Stomach (tissue), 19 donors: ENCODE measurements around the gene OR10AD1. TPM values are rescaled to one million over a fixed set of nuclear protein-coding genes. Genes with fewer than 3 reads are reported as not detected.
A peak's percentile ranks its signal among the peaks of the same experiment; 100 is the strongest.
"Not testable (repeated sequence)": the region's sequence is repeated elsewhere in the genome, so short reads cannot be mapped to it uniquely, and the experiment has no call there.

Experiments used
- DNase-seq, 2 donors: peaks; one replicate each; pipeline versions ENCODE4 v3.0.0 to v3.0.0-alpha.2; 2013 to 2019
- H3K27ac ChIP-seq, 5 donors: fragments of 200-600 bp in 4 of 5; sonication (generic) in 4 of 5; one replicate each; pipeline ENCODE4 v1.5.1; 2013 to 2019; ENCODE audit warnings: mild to moderate bottlenecking in 1 of 5, moderate library complexity in 1 of 5
- H3K27me3 ChIP-seq, 3 donors: fragments of 200-600 bp; sonication (generic); one replicate each; pipeline ENCODE4 v1.5.1; 2017 to 2019; ENCODE audit warnings: mixed run types in 1 of 3
- H3K36me3 ChIP-seq, 4 donors: fragments of 200-600 bp; sonication (generic); 1 replicate in 3 of 4; 2 replicates in 1 of 4; pipeline ENCODE4 v1.5.1; 2016 to 2019
- H3K4me1 ChIP-seq, 4 donors: fragments of 200-600 bp; sonication (generic); one replicate each; pipeline ENCODE4 v1.5.1; 2016 to 2019
- H3K4me3 ChIP-seq, 4 donors: fragments of 200-600 bp; sonication (generic) in 3 of 4; one replicate each; pipeline ENCODE4 v1.5.1; 2016 to 2019; ENCODE audit warnings: mild to moderate bottlenecking in 1 of 4
- H3K9me3 ChIP-seq, 4 donors: fragments of 200-600 bp; sonication (generic); one replicate each; pipeline ENCODE4 v1.5.1; 2016 to 2019
- EP300 ChIP-seq: sonication (generic); formaldehyde crosslinking; IDR thresholded peaks from one replicate; pipeline ENCODE4 v1.6.1; 2017; ENCODE audit warnings: antibody characterized with exemption
- POLR2A ChIP-seq, 4 donors: fragments of 450-650 bp; IDR thresholded peaks; one replicate each; pipeline ENCODE4 v1.6.1; 2016; ENCODE audit warnings: antibody characterized with exemption in 4 of 4, control low read depth in 2 of 4, mild to moderate bottlenecking in 1 of 4, moderate library complexity in 1 of 4
- POLR2AphosphoS5 ChIP-seq, 3 donors: sonication (generic); formaldehyde crosslinking; IDR thresholded peaks; one replicate each; pipeline ENCODE4 v1.6.1; 2016; ENCODE audit warnings: antibody characterized with exemption in 3 of 3
- WGBS, 5 donors: extraction: QIAGEN DNeasy Blood & Tissue Kit in 3 of 5; methylation state at CpG; one replicate each; pipeline versions ENCODE4 v1.1.5 to v1.1.7; 2013 to 2018; 5-methylcytosine and 5-hydroxymethylcytosine counted together
- intact Hi-C: fragments of 100-400 bp; cut with DNase I; formaldehyde crosslinking; loops from one replicate; pipeline ENCODE4 v1.15.1; 2023; ENCODE audit warnings: low total_unique reads
- long read RNA-seq, 10 donors: transcript quantifications; one replicate each; lab custom pipeline, GENCODE V29; 2026
- polyA plus RNA-seq, 3 donors: library from polyadenylated mRNA; stranded (reverse); fragments of 200-250 nt; gene quantifications; one replicate each; pipeline ENCODE4 v1.2.3, GENCODE V29; 2013
- total RNA-seq, 5 donors: library from RNA; depleted of rRNA; stranded (reverse); fragments of >200 nt; gene quantifications; one replicate each; pipeline versions ENCODE4 v1.1.0 to v1.2.3, GENCODE V29; 2014 to 2016
- TF ChIP-seq, protein P1 (sequence below), 7 experiments: fragments of 450-650 bp in 4 of 7; fragments of 200-600 bp in 3 of 7; sonication (generic) in 3 of 7; IDR thresholded peaks; one replicate each; pipeline ENCODE4 v1.5.1; 2016 to 2019; ENCODE audit warnings: antibody characterized with exemption in 7 of 7, control low read depth in 2 of 7, mild to moderate bottlenecking in 1 of 7
- donor health status: healthy with polysubstance abuse.
- donor health status: Bipolar disorder and iron deficiency.
- donor health status: healthy.

Gene OR10AD1, protein sequence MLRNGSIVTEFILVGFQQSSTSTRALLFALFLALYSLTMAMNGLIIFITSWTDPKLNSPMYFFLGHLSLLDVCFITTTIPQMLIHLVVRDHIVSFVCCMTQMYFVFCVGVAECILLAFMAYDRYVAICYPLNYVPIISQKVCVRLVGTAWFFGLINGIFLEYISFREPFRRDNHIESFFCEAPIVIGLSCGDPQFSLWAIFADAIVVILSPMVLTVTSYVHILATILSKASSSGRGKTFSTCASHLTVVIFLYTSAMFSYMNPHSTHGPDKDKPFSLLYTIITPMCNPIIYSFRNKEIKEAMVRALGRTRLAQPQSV
- total RNA-seq (not detected), polyA plus RNA-seq (not detected)
- long read RNA-seq, donor 1, result 0 reads
- long read RNA-seq, donor 2, partial matches to known transcripts, result 0 of 2 reads
- long read RNA-seq, donor 2, other reads (novel, unspliced or antisense), result 0 of 2 reads
- long read RNA-seq, donor 3, result 0 reads
- long read RNA-seq, donor 4, result 0 reads
- long read RNA-seq, donor 5, result 0 reads
- long read RNA-seq, donor 6, result 0 reads
- long read RNA-seq, donor 7, result 0 reads
- long read RNA-seq, donor 8, result 0 reads
- long read RNA-seq, donor 9, result 0 reads
- long read RNA-seq, donor 10, result 0 reads

DNA sequence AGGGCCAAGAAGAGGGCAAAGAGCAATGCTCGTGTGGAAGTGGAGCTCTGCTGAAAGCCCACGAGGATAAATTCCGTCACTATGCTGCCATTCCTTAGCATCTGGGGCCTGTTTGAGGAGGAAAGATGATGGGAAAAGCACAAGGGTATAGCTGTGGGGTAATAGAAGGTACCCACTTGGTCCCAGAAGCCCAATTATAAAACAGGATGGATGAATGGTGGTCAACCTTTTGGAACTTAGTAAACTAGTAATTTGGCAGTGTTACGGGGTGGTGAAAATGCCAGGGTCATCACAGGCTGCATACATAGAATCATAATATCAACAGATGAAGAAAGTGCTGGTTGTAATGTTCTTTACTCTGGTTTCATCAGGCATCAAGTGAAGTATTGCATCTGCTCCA lies at the start of gene OR10AD1:
Gene OR10AD1 (minus strand): TSS at position 101 of the 400 bp plus-strand sequence. CDS start 0 bp downstream, at position 101.
- H3K27me3 ChIP-seq, result no peaks in the 10 kb centered on the region
- H3K4me3 ChIP-seq, result no peak within 1 kb of the TSS
- H3K9me3 ChIP-seq, result peaks cover 21 to 54% (median 37%) of the 10 kb centered on the region in 4 donors
- WGBS, 5 donors, result 80 to 88% (median 85%) methylated on average over 4 of the region's 4 CpGs
- H3K4me1 ChIP-seq, result peaks cover 4 to 24% (median 14%) of the 10 kb centered on the region in 4 donors
- TF ChIP-seq, protein P1, sequence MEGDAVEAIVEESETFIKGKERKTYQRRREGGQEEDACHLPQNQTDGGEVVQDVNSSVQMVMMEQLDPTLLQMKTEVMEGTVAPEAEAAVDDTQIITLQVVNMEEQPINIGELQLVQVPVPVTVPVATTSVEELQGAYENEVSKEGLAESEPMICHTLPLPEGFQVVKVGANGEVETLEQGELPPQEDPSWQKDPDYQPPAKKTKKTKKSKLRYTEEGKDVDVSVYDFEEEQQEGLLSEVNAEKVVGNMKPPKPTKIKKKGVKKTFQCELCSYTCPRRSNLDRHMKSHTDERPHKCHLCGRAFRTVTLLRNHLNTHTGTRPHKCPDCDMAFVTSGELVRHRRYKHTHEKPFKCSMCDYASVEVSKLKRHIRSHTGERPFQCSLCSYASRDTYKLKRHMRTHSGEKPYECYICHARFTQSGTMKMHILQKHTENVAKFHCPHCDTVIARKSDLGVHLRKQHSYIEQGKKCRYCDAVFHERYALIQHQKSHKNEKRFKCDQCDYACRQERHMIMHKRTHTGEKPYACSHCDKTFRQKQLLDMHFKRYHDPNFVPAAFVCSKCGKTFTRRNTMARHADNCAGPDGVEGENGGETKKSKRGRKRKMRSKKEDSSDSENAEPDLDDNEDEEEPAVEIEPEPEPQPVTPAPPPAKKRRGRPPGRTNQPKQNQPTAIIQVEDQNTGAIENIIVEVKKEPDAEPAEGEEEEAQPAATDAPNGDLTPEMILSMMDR (IDR thresholded peaks at IDR 0.05), result no peak
- TF ChIP-seq POLR2AphosphoS5 (IDR thresholded peaks at IDR 0.05), result no peak
- no peak for TF ChIP-seq EP300
- no peak for TF ChIP-seq POLR2A (IDR thresholded peaks at IDR 0.05)
- intact Hi-C loops, result no loop called here
- DNase-seq, result no peak
- H3K27ac ChIP-seq, result no peak within 1 kb of the TSS
- peaks cover 0 to 21% (median 4%) of the 10 kb centered on the region in 4 donors for H3K36me3 ChIP-seq

DNA sequence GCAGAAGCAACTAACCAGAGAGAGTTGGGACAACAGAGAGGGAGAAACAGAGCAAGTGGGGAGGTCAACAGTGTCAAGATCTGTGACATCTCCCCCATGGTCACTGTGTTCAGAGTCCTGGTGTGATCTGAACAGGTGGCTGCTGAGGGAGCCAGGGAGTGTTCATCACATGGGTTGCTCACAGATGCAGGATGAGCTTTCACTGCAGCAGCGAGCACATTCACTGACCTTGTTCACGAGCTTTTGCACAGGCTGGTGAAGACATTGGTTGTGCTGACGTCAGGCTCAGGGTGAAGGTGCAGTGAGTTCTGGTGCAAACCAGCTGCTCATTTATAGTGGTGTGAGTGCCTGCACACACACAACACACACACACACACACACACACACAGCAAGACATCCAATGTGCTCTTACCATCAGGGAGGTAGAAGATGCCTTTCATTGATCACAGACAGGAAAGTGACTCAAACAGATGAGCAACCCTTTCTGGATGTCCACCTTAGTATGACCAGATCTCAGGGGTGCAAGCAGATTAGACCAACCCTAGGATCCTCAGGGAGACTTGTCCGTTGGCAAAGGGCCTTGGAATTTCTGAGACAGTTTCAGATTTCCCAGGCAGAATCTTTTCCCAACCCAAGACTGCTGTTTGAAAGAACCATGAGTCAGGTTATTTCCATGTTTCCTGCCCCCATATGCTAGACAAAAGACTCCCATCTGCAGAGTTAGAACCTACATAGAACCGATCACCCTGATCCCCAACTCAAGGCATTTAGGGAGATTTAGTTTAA lies 44.3 kb upstream of the OR10AD1 start:
- no peak overlapping the region for H3K4me3 ChIP-seq
- H3K9me3 ChIP-seq, result peaks cover 0 to 8% (median 5%) of the 10 kb centered on the region in 4 donors
- TF ChIP-seq POLR2AphosphoS5 (IDR thresholded peaks at IDR 0.05) (no peak), POLR2A (IDR thresholded peaks at IDR 0.05) (no peak), EP300 (no peak)
- TF ChIP-seq, protein P1 (IDR thresholded peaks at IDR 0.05), result no peak
- no peaks in the 10 kb centered on the region for H3K36me3 ChIP-seq
- intact Hi-C loops, result no loop called here
- WGBS, 5 donors, result 69 to 85% (median 79%) methylated on average over 5 of the region's 5 CpGs
- no peaks in the 10 kb centered on the region for H3K4me1 ChIP-seq
- no peak for DNase-seq
- peaks cover 0 to 5% (median 0%) of the 10 kb centered on the region in 3 donors for H3K27me3 ChIP-seq
- no peak overlapping the region for H3K27ac ChIP-seq

DNA sequence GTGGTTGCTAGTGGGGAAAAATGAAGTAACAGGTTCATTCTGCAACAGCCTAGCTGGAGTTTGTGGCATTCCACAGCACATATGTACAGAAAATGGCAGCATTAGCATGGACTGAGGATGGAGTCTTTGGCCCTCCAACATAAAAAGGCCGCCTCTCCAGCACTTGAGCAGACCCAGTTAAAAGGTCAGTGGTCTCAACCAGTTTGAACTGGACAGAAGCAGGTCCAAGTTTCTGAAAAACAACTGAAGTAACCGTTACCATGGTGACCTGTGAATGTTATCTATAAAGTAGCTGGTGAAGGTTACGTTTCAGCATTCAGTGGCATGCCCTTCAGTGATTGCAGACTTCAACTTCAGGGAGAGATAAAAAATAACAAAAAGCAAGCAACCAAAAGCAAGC lies 34.1 kb upstream of the OR10AD1 start:
- TF ChIP-seq POLR2A (IDR thresholded peaks at IDR 0.05) (no peak), EP300 (no peak)
- TF ChIP-seq, protein P1 (IDR thresholded peaks at IDR 0.05), result no peak
- intact Hi-C loops, result no loop called here
- Histone ChIP-seq H3K36me3 (no peaks in the 10 kb centered on the region), H3K4me1 (no peaks in the 10 kb centered on the region), H3K27ac (no peak overlapping the region), H3K4me3 (no peak overlapping the region), H3K27me3 (no peaks in the 10 kb centered on the region), H3K9me3 (peaks cover 0 to 12% (median 5%) of the 10 kb centered on the region in 4 donors)
- WGBS, 5 donors, result 21 to 41% (median 24%) methylated on average over 3 of the region's 3 CpGs
- DNase-seq, result peak in 1 of 2 donors; percentile 68

DNA sequence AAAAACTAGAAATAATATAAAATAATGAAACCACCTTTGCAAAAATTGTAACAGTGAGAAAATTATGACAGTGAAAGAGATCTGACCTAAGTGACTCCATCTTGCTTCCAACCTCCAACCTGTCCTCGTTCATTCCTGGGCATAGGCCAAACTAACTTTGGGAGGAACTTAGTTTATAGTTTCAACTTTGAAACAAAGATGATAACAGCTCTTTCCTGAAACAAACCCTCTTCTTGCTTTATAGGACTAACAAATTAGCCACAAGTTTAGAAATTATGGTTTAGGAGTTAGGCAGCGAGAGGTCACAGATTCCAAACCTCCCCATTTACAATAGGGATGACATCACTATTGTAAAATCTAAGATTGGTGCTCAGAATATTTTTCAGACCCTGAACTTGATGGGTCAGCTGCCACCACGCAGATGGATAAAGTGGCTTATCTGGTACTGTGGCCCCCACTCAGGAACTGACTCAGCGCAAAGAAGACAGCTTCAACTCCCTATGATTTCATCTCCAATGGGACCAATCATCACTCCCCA lies 32.8 kb upstream of the OR10AD1 start:
- H3K9me3 ChIP-seq, result peaks cover 0 to 6% (median 0%) of the 10 kb centered on the region in 4 donors
- no peak for DNase-seq
- no peaks in the 10 kb centered on the region for H3K27me3 ChIP-seq
- H3K4me3 ChIP-seq, result no peak overlapping the region
- H3K4me1 ChIP-seq, result no peaks in the 10 kb centered on the region
- no peak overlapping the region for H3K27ac ChIP-seq
- intact Hi-C loops, result no loop called here
- TF ChIP-seq EP300, result no peak
- TF ChIP-seq POLR2AphosphoS5 (IDR thresholded peaks at IDR 0.05), result no peak
- TF ChIP-seq, protein P1 (IDR thresholded peaks at IDR 0.05), result no peak
- TF ChIP-seq POLR2A (IDR thresholded peaks at IDR 0.05), result no peak
- no peaks in the 10 kb centered on the region for H3K36me3 ChIP-seq
- WGBS, 5 donors, result 72 to 82% (median 82%) methylated on average over 4 of the region's 4 CpGs

DNA sequence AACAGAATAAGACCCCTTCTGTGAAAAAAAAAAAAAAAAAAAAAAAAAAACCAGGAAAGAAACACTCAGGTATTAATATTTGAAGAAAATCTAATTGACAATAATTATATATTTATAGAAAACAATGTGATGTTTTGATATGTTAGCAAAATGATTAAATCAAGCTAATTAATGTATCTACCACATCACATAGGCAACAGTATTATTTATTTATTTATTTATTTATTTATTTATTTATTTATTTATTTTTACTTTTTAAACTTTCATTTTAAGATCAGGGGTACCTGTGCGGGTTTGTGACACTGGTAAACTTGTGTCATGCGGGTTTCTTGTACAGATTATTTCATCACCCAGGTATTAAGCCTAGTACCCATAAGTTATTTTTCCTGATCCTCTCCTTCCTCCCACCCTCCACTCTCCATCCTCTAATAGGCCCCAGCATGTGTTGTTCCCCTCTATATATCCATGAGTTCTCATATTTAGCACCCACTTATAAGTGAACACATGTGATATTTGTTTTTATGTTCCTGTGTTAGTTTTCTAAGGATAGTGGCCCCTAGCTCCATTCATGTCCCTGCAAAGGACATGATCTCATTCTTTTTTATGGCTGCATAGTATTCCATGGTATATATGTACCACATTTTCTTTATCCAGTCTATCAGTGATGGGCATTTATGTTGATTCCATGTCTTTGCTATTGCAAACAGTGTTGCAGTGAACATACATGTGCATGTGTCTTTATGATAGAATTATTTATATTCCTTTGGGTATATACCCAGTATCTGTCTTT lies 28.3 kb upstream of the OR10AD1 start:
- intact Hi-C loops, H3K36me3 ChIP-seq, H3K27me3 ChIP-seq, H3K27ac ChIP-seq, H3K4me3 ChIP-seq, H3K4me1 ChIP-seq, DNase-seq: not testable (repeated sequence)
- WGBS, 5 donors, result 89 to 96% (median 94%) methylated on average over 2 of the region's 2 CpGs
- H3K9me3 ChIP-seq, result peaks cover 0 to 14% (median 2%) of the 10 kb centered on the region in 4 donors

DNA sequence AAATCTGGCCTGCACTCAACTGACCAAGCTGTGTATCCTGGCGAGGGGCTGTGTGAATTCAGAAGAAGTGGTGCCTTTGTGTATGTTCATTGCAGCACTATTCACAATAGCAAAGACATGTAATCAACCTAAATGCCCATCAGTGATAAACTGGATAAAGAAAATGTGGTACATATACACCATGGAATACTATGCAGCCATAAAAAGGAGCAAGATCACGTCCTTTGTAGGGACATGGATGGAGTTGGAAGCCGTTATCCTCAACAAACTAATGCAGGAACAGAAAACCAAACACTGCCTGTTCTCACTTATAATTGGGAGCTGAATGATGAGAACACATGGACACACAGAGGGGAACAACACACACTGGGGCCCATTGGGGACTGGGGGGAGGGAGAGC lies 21.4 kb upstream of the OR10AD1 start:
- H3K36me3 ChIP-seq, H3K4me3 ChIP-seq, H3K4me1 ChIP-seq, DNase-seq, H3K27me3 ChIP-seq, intact Hi-C loops, H3K27ac ChIP-seq: not testable (repeated sequence)
- H3K9me3 ChIP-seq, result peaks cover 0 to 15% (median 2%) of the 10 kb centered on the region in 4 donors
- 77 to 83% (median 81%) methylated on average over 3 of the region's 3 CpGs for WGBS, 5 donors
